Muscle of leg (tissue), 11 donors: ENCODE results near the gene PMPCA. TPM values are rescaled to one million over a fixed set of nuclear protein-coding genes. Genes with fewer than 3 reads are reported as not detected.

Experiments
- DNase-seq: peaks from one replicate; pipeline ENCODE4 v3.0.0; 2013
- H3K27ac ChIP-seq: one replicate; pipeline ENCODE4 v1.5.1; 2013; ENCODE audit warnings: mild to moderate bottlenecking, low read length, control low read depth
- H3K27me3 ChIP-seq: one replicate; pipeline ENCODE4 v1.6.1; 2013; ENCODE audit warnings: low read length; ENCODE audit not compliant: control insufficient read depth, insufficient read depth
- H3K36me3 ChIP-seq: one replicate; pipeline ENCODE4 v1.6.1; 2013; ENCODE audit warnings: low read length; ENCODE audit not compliant: control insufficient read depth, insufficient read depth
- H3K4me1 ChIP-seq: one replicate; pipeline ENCODE4 v1.6.1; 2013; ENCODE audit warnings: low read length; ENCODE audit not compliant: control insufficient read depth, insufficient read depth
- H3K4me3 ChIP-seq: one replicate; pipeline ENCODE4 v1.5.1; 2013; ENCODE audit warnings: low read length, control low read depth
- H3K9me3 ChIP-seq: replicated peaks from 2 replicates; pipeline ENCODE4 v1.6.1; 2013; ENCODE audit warnings: low read depth, low read length; ENCODE audit not compliant: control insufficient read depth
- WGBS: methylation state at CpG from one replicate; pipeline ENCODE4 v1.1.5; 2013; ENCODE audit warnings: missing lambda C conversion rate; ENCODE audit not compliant: insufficient coverage; 5-methylcytosine and 5-hydroxymethylcytosine counted together
- polyA plus RNA-seq, 8 donors: library from polyadenylated mRNA; unstranded; fragments of 120-200 nt; gene quantifications; one replicate each; pipeline versions ENCODE4 v1.2.1 to v1.2.3, GENCODE V29; 2013; ENCODE audit warnings: inconsistent platforms in 1 of 8, low replicate concordance in 1 of 8; ENCODE audit not compliant: insufficient read length in 8 of 8, insufficient read depth in 1 of 8
- total RNA-seq: library from RNA; stranded (reverse); fragments of 120-200 nt; gene quantifications from one replicate; pipeline ENCODE4 v1.2.4, GENCODE V29; 2013

Gene PMPCA
- total and polyA plus RNA-seq, 9 donors: 24.6 to 49.9 (median 40.4) TPM

DNA sequence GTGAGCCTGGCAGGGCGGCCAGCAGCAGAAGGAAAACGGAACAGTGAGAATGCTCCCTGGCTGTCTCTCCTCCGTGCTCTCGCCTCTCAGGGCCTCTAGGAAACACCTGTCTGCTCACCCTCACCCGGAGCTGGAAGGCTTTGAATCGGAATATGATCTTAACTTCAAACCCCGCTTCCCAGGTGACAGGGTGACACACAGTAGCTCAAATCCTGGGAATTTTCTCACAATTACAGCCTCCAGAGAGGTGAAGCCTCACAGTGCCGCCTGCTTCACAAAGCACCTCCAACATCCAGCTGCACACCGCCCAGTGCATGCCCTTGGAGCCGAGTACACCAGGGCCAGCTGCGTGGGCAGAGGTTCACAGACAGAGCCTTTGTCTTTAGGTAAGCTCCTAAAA, 59.9 kb downstream of the PMPCA start:
- H3K36me3 ChIP-seq: peaks cover 94% of the 10 kb centered on the region
- WGBS: 92% methylated on average over 11 of the region's 11 CpGs
- no peak overlapping the region for H3K4me3 ChIP-seq
- H3K27ac ChIP-seq: no peak overlapping the region
- no peaks in the 10 kb centered on the region for H3K27me3 ChIP-seq
- no peaks in the 10 kb centered on the region for H3K9me3 ChIP-seq
- H3K4me1 ChIP-seq: no peaks in the 10 kb centered on the region
- no peak for DNase-seq

GRCh38 chr9:136470792-136471469, 60.5 kb downstream of the PMPCA start:
- Histone ChIP-seq H3K4me1 (no peaks in the 10 kb centered on the region), H3K27me3 (no peaks in the 10 kb centered on the region), H3K4me3 (no peak overlapping the region), H3K36me3 (peaks cover 94% of the 10 kb centered on the region), H3K27ac (no peak overlapping the region), H3K9me3 (no peaks in the 10 kb centered on the region)
- WGBS: 92% methylated on average over 12 of the region's 12 CpGs
- DNase-seq: no peak

DNA sequence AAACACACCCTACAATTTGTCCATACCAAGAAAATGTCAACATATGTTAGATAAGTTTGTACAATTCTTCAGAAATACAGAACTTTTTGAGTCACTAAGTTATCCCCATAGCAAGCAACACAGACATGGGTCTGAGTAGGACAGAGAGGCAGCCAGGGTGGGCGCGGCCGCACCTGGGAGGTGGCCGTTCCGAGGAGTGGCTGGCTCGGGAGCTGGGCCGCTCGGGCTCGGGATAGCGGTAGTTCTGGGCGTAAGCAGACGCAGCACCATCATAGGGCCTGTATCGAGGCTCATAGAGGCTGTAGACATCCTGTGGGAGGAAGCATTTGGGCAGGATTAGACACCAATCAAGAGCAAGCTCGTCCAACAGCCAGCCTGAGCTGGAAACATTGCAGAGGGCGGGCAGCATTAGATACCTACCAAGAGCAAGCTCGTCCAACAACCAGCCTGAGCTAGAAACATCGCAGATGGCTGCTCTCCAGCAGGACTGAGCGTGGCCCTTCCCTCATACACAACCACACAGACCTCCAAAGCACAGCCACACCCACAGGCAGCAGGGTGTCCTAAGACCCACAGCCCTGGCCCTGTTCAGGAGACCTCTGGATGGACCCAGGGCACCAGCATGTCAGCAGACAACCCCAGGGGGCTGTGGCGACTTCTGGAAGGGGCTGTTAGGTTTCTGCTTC, 61.5 kb downstream of the PMPCA start:
- WGBS: 93% methylated on average over 17 of the region's 19 CpGs
- H3K27me3 ChIP-seq: no peaks in the 10 kb centered on the region
- no peak overlapping the region for H3K4me3 ChIP-seq
- no peaks in the 10 kb centered on the region for H3K9me3 ChIP-seq
- no peaks in the 10 kb centered on the region for H3K4me1 ChIP-seq
- no peak overlapping the region for H3K27ac ChIP-seq
- DNase-seq: no peak
- H3K36me3 ChIP-seq: peaks cover 94% of the 10 kb centered on the region

GRCh38 chr9:136472640-136473353, 62.3 kb downstream of the PMPCA start:
- DNase-seq: no peak
- Histone ChIP-seq H3K27me3 (no peaks in the 10 kb centered on the region), H3K4me1 (no peaks in the 10 kb centered on the region), H3K4me3 (no peak overlapping the region), H3K27ac (no peak overlapping the region), H3K9me3 (no peaks in the 10 kb centered on the region), H3K36me3 (peaks cover 98% of the 10 kb centered on the region)
- WGBS: 89% methylated on average over 25 of the region's 28 CpGs

DNA sequence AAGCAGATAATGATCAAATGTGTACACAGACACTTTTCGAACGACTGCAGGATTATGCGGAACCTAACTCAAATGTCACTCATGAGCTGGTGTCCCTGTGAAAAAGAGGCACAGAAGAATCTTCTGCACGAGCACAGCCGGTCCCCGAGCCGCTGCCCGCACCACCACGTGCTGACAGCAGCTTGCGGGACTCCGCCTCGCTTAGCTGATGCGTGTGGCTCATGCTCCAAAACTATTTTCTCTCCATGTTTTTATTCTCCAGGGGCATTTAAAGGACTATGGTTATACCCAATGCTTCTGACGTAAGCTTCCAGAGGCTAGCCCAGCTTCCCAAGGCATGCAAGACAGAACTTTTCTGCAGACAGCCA, 62.9 kb downstream of the PMPCA start:
- Histone ChIP-seq H3K36me3 (peaks cover 96% of the 10 kb centered on the region), H3K27ac (no peak overlapping the region), H3K27me3 (no peaks in the 10 kb centered on the region), H3K4me3 (no peak overlapping the region), H3K9me3 (no peaks in the 10 kb centered on the region), H3K4me1 (no peaks in the 10 kb centered on the region)
- 84% methylated on average over 13 of the region's 14 CpGs for WGBS
- DNase-seq: no peak

Other genes starting within 250 kb of the PMPCA start
- not detected for gene LHX3, start 205.5 kb upstream of the PMPCA start, total RNA-seq
- under 1 TPM in 1 of 8 donors, not detected in 7; 0.24 TPM for gene LHX3, start 205.5 kb upstream of the PMPCA start, polyA plus RNA-seq
- gene QSOX2, start 164.8 kb upstream of the PMPCA start, total RNA-seq: 4.1 TPM
- gene QSOX2, start 164.8 kb upstream of the PMPCA start, polyA plus RNA-seq: 10 to 100 TPM in 3 of 8 donors, 1 to 10 TPM in 5; 7.0 to 11.8 (median 8.7) TPM
- 0.04 TPM for gene CCDC187, start 106.6 kb upstream of the PMPCA start, total RNA-seq
- under 1 TPM; 0.01 to 0.16 (median 0.08) TPM for gene CCDC187, start 106.6 kb upstream of the PMPCA start, polyA plus RNA-seq
- 25.1 TPM for gene GPSM1, start 83.1 kb upstream of the PMPCA start, total RNA-seq
- 10 to 100 TPM; 22.8 to 36.0 (median 27.3) TPM for gene GPSM1, start 83.1 kb upstream of the PMPCA start, polyA plus RNA-seq
- 30.2 TPM for gene DNLZ, start 46.9 kb upstream of the PMPCA start, total RNA-seq
- gene DNLZ, start 46.9 kb upstream of the PMPCA start, polyA plus RNA-seq: 10 to 100 TPM in 4 of 8 donors, 1 to 10 TPM in 4; 8.1 to 31.5 (median 9.8) TPM
- gene CARD9, start 37.0 kb upstream of the PMPCA start, total RNA-seq: 1.2 TPM
- 1 to 10 TPM; 1.1 to 2.7 (median 1.5) TPM for gene CARD9, start 37.0 kb upstream of the PMPCA start, polyA plus RNA-seq
- gene SNAPC4, start 10.5 kb upstream of the PMPCA start, total RNA-seq: 3.1 TPM
- gene SNAPC4, start 10.5 kb upstream of the PMPCA start, polyA plus RNA-seq: 1 to 10 TPM; 4.9 to 7.1 (median 6.2) TPM
- 20.9 TPM for gene ENTR1, start within 50 bp of the PMPCA start, total RNA-seq
- 10 to 100 TPM; 28.9 to 35.0 (median 32.6) TPM for gene ENTR1, start within 50 bp of the PMPCA start, polyA plus RNA-seq
- 5.9 TPM for gene INPP5E, start 29.2 kb downstream of the PMPCA start, total RNA-seq
- 10 to 100 TPM in 5 of 8 donors, 1 to 10 TPM in 3; 8.9 to 14.4 (median 11.0) TPM for gene INPP5E, start 29.2 kb downstream of the PMPCA start, polyA plus RNA-seq
- gene SEC16A, start 72.4 kb downstream of the PMPCA start, total RNA-seq: 17.9 TPM
- 10 to 100 TPM; 34.9 to 52.7 (median 38.3) TPM for gene SEC16A, start 72.4 kb downstream of the PMPCA start, polyA plus RNA-seq
- 16.7 TPM for gene NOTCH1, start 135.4 kb downstream of the PMPCA start, total RNA-seq
- gene NOTCH1, start 135.4 kb downstream of the PMPCA start, polyA plus RNA-seq: 10 to 100 TPM; 18.5 to 39.5 (median 27.9) TPM